Activated CD8-positive, alpha-beta T cell treated with anti-CD3 and anti-CD28 coated beads for 36 hours (primary cell): Measurements from ENCODE around the gene LMF2. TPM values are rescaled to one million over a fixed set of nuclear protein-coding genes. Genes with fewer than 3 reads are reported as not detected.
A peak's percentile ranks its signal among the peaks of the same experiment; 100 is the strongest.

Experiments used
- ATAC-seq: fragments of 200-7000 bp; cut with Tn5 transposase; one replicate; pipeline ENCODE4 v1.10.0; 2021; ENCODE audit warnings: mild to moderate bottlenecking, moderate library complexity
- CTCF ChIA-PET: fragments of 350-600 bp; sonication (Branson Sonifier 250); formaldehyde crosslinking; loops from one replicate; lab custom pipeline; 2021; ENCODE audit warnings: antibody characterized with exemption; lab: Charles Lee
- POLR2A ChIA-PET: fragments of 350-600 bp; sonication (Branson Sonifier 250); formaldehyde crosslinking; loops from one replicate; lab custom pipeline; 2021; ENCODE audit warnings: antibody characterized with exemption; lab: Charles Lee
- DNase-seq: peaks from one replicate; pipeline ENCODE4 v3.0.0-alpha.2; 2020
- H3K27ac Mint-ChIP-seq: one replicate; pipeline ENCODE4 v1.8.0; 2021; ENCODE audit warnings: mild to moderate bottlenecking, mixed read lengths
- H3K27me3 Mint-ChIP-seq: one replicate; pipeline ENCODE4 v1.8.0; 2021; ENCODE audit warnings: mixed read lengths
- H3K36me3 Mint-ChIP-seq: one replicate; pipeline ENCODE4 v1.8.0; 2021; ENCODE audit warnings: low read depth, mixed read lengths
- H3K4me1 Mint-ChIP-seq: one replicate; pipeline ENCODE4 v1.8.0; 2021; ENCODE audit warnings: low read depth, mixed read lengths
- H3K4me3 Mint-ChIP-seq: one replicate; pipeline ENCODE4 v1.8.0; 2021; ENCODE audit warnings: mild to moderate bottlenecking, moderate library complexity, mixed read lengths
- H3K9me3 Mint-ChIP-seq: one replicate; pipeline ENCODE4 v1.8.0; 2021; ENCODE audit warnings: mixed read lengths
- intact Hi-C: fragments of 100-400 bp; cut with micrococcal nuclease; formaldehyde crosslinking; loops from one replicate; pipeline ENCODE4 v1.10.0; 2022
- total RNA-seq, 2 experiments: library from RNA; stranded (reverse); gene quantifications; one replicate each; pipeline ENCODE4 v1.2.3, GENCODE V29; 2021
- TF ChIP-seq, protein P1 (sequence below): fragments of 200-600 bp; IDR thresholded peaks from one replicate; pipeline ENCODE4 v1.8.0; 2022; ENCODE audit warnings: antibody characterized with exemption, mild to moderate bottlenecking

LMF2 gene
- total RNA-seq, 2 experiments from 2014 or later, result 48.0 to 48.8 TPM

DNA sequence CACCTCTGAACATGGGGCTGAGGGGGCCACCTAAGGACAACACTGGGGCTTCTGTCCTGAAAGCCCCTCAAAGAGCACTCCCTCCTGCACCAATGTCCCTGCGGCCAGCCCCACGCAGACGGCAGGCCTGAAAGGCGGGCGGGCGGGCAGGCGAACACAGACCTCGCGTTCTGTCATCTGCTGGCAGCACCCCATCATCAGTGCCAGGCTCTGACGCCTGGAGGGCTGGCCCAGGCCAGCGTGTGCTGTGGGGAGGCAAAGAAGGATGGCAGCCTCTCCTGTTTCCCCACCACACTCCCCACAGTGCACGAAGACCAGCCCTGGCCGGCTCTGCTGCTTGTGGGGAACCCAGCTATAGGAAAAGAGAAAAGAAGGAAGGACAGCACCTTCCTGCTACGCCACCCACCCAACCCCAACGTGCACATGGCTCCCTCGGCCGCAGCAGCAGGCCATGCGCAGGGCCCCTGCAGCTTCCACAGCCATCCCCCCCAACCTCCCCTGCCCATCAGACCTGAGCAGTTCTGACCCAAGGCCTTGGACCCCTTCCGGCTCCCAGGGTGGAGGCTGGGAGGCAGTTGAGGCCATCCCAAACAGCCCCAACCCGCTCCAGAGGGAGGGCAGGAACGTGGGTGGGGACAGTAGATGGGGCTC lies 36.2 kb downstream of the LMF2 start:
- ATAC-seq (no peak), DNase-seq (no peak)
- intact Hi-C loops, result no loop called here
- TF ChIP-seq, protein P1, sequence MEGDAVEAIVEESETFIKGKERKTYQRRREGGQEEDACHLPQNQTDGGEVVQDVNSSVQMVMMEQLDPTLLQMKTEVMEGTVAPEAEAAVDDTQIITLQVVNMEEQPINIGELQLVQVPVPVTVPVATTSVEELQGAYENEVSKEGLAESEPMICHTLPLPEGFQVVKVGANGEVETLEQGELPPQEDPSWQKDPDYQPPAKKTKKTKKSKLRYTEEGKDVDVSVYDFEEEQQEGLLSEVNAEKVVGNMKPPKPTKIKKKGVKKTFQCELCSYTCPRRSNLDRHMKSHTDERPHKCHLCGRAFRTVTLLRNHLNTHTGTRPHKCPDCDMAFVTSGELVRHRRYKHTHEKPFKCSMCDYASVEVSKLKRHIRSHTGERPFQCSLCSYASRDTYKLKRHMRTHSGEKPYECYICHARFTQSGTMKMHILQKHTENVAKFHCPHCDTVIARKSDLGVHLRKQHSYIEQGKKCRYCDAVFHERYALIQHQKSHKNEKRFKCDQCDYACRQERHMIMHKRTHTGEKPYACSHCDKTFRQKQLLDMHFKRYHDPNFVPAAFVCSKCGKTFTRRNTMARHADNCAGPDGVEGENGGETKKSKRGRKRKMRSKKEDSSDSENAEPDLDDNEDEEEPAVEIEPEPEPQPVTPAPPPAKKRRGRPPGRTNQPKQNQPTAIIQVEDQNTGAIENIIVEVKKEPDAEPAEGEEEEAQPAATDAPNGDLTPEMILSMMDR, result no peak
- no peaks in the 10 kb centered on the region for H3K9me3 Mint-ChIP-seq
- H3K36me3 Mint-ChIP-seq, result peaks cover 11% of the 10 kb centered on the region
- ChIA-PET POLR2A (interaction anchor here (0.9 to 5.3 kb wide), 8 partner anchors 12 to 69 kb away, joined by 3 to 38 read pairs (median 6); partner anchors contain the start of genes LMF2, NCAPH2 and SCO2), CTCF (interaction anchor here (1.0 to 3.9 kb wide), 11 partner anchors 13 to 150 kb away, joined by 3 to 15 read pairs (median 6); partner anchors contain the start of genes KLHDC7B and SCO2)
- no peaks in the 10 kb centered on the region for H3K27me3 Mint-ChIP-seq
- H3K4me1 Mint-ChIP-seq, result peaks cover 75% of the 10 kb centered on the region
- H3K4me3 Mint-ChIP-seq, result peak overlapping the region; percentile 70
- peak overlapping the region; percentile 95 for H3K27ac Mint-ChIP-seq

DNA sequence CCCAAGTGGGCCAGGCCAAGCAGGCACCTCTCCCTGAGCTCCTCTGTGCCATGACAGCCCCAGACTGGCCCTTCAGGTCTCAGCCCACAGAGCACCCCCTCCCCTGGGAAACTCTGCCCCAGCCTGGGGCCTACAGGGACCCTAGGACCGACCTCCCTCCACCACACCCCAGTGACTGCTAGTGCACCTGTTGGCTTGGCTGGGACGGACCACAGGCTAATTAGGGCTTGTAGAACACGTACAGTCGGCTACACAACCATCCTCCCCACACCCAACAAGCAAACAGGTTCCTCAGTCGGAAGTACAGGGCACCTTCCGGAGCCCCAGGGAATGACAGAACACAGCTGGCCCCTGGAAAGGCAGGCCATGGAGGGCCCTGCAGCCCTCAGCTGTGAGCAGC lies 37.0 kb downstream of the LMF2 start:
- no peaks in the 10 kb centered on the region for H3K9me3 Mint-ChIP-seq
- peak overlapping the region; percentile 95 for H3K27ac Mint-ChIP-seq

DNA sequence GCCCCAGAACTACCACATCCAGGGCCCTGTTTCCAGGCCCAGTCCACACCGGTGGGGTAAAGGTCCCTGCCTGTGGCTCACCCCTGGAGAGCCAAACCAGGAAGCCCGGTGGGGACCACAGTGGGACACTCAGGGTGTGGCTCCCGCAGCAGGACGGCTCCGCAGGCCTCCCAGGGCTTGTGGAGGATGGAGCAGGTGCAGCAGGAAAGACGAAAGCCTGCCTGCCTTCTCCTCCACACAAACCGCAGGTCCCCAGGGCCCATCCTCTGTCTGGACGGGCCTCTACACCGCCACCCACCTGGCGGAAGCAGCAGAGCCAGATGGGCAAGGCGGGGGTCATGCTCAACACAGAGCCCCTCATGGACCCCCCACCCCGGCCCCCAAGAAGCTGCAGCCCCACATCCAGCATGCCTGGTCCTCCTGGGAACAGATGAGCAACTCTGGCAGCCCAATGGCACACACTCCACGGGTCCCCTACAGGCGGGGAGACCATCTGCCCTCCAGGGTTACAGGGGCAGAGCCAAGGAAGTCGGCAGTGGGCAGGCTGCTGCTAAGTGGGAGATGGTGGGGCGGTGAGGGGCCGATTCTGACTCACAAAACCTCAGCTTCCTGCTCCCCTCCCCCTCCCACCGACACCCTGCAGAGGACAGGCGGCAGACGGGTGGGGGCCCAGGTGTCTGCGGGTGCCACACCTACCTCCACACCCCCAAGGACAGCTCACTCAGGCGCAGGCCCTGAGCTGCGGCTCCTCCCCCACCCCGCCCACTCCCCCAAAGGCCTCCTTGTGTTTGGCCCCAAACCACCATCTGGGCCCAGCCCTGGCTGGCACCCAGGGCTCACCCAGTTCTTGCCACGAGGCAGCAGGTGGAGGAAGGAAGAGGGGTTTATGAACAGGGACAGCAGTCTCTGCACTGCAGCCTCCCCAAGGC lies 37.9 kb downstream of the LMF2 start:
- ChIA-PET CTCF (interaction anchor here (0.6 to 3.5 kb wide), 13 partner anchors 13 to 217 kb away, joined by 3 to 19 read pairs (median 4); partner anchors contain the start of genes KLHDC7B and SCO2), POLR2A (interaction anchor here (0.9 to 5.3 kb wide), 15 partner anchors 9 to 151 kb away, joined by 3 to 38 read pairs (median 4); partner anchors contain the start of genes LMF2, NCAPH2, SCO2 and SYCE3)
- Mint-ChIP-seq H3K4me1 (peaks cover 75% of the 10 kb centered on the region), H3K27me3 (no peaks in the 10 kb centered on the region), H3K36me3 (peaks cover 14% of the 10 kb centered on the region), H3K4me3 (peak overlapping the region; percentile 70), H3K9me3 (no peaks in the 10 kb centered on the region), H3K27ac (peak overlapping the region; percentile 95)
- ATAC-seq (peak; percentile 86), DNase-seq (peak; percentile 99)
- TF ChIP-seq, protein P1, result peak; percentile 39
- intact Hi-C loops, result no loop called here

More for the DNA sequence above, 37.0 kb downstream of the LMF2 start:
- DNase-seq (peak; percentile 34), ATAC-seq (no peak)
- CTCF ChIA-PET, result interaction anchor here (0.8 to 2.2 kb wide), 10 partner anchors 13 to 218 kb away, joined by 3 to 11 read pairs (median 4); partner anchors contain the start of genes KLHDC7B and SCO2
- Mint-ChIP-seq H3K4me1 (peaks cover 78% of the 10 kb centered on the region), H3K36me3 (peaks cover 11% of the 10 kb centered on the region), H3K27me3 (no peaks in the 10 kb centered on the region), H3K4me3 (peak overlapping the region; percentile 70)
- TF ChIP-seq, protein P1, result no peak
- POLR2A ChIA-PET, result interaction anchor here (0.9 to 5.3 kb wide), 12 partner anchors 11 to 151 kb away, joined by 3 to 38 read pairs (median 5); partner anchors contain the start of genes LMF2, NCAPH2, SCO2 and SYCE3
- intact Hi-C loops, result no loop called here

DNA sequence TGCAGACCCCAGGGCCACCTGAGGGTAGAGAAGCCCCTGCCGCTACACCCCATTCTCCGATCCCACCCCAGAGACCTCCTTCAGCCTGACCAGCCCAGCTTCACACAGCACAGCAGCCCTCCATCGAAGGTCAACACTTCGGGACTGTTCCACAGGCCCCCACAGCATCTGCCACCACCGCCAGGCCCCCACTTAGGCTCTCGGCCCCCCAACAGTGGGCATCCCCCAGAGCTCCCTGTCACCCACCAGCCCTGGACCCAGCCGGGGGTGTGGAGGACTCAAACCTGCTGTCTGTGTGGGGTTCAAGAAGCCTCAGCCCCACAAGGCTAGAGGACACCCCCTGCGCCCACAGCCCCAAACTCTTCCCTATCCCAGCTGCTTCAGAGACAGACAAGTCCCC lies 38.9 kb downstream of the LMF2 start:
- peaks cover 69% of the 10 kb centered on the region for H3K4me1 Mint-ChIP-seq
- H3K27ac Mint-ChIP-seq, result peak overlapping the region; percentile 95
- intact Hi-C loops, result no loop called here
- TF ChIP-seq, protein P1, result no peak
- ChIA-PET CTCF (interaction anchor here (1.2 to 3.5 kb wide), 4 partner anchors 12 to 152 kb away, joined by 3 to 19 read pairs (median 4); no protein-coding TSS in a partner anchor), POLR2A (interaction anchor here (0.9 to 5.3 kb wide), 6 partner anchors 10 to 152 kb away, joined by 3 to 38 read pairs (median 5); partner anchors contain the start of gene SCO2)
- peaks cover 12% of the 10 kb centered on the region for H3K36me3 Mint-ChIP-seq
- H3K27me3 Mint-ChIP-seq, result no peaks in the 10 kb centered on the region
- no peak for DNase-seq
- H3K4me3 Mint-ChIP-seq, result peak overlapping the region; percentile 70
- no peak for ATAC-seq
- no peaks in the 10 kb centered on the region for H3K9me3 Mint-ChIP-seq
